ENCODE results near the gene LPAR5. TPM values are rescaled to one million over a fixed set of nuclear protein-coding genes. Genes with fewer than 3 reads are reported as not detected.

The LPAR5 gene
- total RNA-seq, 1 donor from 2014 or later, result 5.2 TPM

DNA sequence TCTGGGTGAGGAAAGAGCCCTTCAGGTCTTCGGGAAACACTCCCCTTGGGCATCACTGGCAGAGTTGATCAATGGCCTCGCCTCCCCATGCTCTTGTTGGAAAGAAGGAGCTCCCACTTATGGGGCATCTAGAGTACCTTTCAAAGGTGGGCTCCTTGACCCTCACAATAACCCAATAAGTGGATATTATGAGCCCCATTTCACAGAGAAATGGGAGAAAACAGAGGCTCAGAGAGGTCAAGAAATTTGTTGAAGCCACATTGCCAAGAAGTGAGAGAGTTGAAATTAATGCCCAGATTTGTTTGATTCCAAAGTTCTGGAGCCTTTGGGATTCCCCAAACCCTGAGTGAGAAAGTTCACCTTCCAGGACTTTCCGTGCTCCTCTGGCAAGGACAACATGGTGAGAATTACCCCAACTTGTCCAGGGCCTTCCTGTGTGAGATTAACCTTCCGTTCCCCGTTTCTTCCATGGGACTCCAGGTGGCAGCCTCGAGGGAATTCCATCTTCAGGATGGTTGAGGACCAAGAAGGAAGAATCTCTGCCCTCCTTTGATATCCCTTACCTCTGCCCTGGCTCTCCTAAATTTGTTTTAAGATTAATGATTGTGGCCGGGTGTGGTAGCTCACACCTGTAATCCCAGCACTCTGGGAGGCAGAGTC, 21.1 kb downstream of the LPAR5 start:
- no peaks in the 10 kb centered on the region for H3K36me3 ChIP-seq (ENCODE audit: control insufficient read depth, insufficient read depth, low read length)
- TF ChIP-seq, protein P1, sequence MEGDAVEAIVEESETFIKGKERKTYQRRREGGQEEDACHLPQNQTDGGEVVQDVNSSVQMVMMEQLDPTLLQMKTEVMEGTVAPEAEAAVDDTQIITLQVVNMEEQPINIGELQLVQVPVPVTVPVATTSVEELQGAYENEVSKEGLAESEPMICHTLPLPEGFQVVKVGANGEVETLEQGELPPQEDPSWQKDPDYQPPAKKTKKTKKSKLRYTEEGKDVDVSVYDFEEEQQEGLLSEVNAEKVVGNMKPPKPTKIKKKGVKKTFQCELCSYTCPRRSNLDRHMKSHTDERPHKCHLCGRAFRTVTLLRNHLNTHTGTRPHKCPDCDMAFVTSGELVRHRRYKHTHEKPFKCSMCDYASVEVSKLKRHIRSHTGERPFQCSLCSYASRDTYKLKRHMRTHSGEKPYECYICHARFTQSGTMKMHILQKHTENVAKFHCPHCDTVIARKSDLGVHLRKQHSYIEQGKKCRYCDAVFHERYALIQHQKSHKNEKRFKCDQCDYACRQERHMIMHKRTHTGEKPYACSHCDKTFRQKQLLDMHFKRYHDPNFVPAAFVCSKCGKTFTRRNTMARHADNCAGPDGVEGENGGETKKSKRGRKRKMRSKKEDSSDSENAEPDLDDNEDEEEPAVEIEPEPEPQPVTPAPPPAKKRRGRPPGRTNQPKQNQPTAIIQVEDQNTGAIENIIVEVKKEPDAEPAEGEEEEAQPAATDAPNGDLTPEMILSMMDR (IDR thresholded peaks at IDR 0.05; ENCODE audit: insufficient read depth, low read length, poor library complexity, severe bottlenecking), result peak; percentile 30
- H3K27me3 ChIP-seq (ENCODE audit: control insufficient read depth, insufficient read depth, low read length), result no peaks in the 10 kb centered on the region
- H3K4me3 ChIP-seq (ENCODE audit: low read depth, low read length), result no peak overlapping the region
- DNase-seq (ENCODE audit: low read depth), result no peak

DNA sequence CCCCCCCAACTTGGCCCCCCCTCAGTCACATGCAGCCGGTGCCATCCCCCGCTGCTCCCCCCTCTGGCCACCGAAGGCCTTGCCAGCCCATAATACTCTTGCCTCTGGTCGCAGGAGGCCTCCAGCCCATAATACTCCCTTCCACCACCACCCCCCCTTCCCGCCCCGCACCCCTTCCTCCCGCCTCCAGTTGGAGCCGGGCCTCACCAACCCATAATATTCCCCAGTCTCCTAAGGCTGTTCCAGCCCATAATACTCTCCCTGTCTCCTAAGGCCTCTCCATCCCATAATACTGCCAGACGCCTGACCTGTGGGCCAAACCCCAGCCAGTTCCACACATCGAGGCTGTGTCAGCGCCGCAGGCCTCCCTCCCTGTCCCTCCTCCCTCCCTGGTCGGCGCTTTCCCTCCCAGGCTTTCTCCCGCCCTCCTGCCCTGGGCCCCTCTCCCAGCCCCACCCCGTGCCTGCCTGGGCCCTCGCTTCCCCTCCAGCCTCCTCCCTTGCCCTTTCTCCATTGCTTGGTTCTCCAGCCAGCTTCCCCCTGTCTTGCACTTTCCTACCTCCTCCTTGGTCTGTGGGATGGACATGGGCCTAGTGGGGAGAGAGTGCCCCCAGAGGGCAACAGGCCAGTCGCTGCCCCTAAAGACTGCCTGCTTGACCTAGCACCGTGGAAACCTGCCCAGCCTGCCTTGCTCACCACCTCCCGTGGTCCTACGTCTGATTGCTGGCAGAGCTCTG, 21.8 kb downstream of the LPAR5 start:
- peak; percentile 87 for DNase-seq (ENCODE audit: low read depth)
- TF ChIP-seq, protein P1 (IDR thresholded peaks at IDR 0.05; ENCODE audit: insufficient read depth, low read length, poor library complexity, severe bottlenecking), result peak; percentile 20
- Histone ChIP-seq H3K4me3 (ENCODE audit: low read depth, low read length) (no peak overlapping the region), H3K36me3 (ENCODE audit: control insufficient read depth, insufficient read depth, low read length) (no peaks in the 10 kb centered on the region), H3K27me3 (ENCODE audit: control insufficient read depth, insufficient read depth, low read length) (no peaks in the 10 kb centered on the region)

DNA sequence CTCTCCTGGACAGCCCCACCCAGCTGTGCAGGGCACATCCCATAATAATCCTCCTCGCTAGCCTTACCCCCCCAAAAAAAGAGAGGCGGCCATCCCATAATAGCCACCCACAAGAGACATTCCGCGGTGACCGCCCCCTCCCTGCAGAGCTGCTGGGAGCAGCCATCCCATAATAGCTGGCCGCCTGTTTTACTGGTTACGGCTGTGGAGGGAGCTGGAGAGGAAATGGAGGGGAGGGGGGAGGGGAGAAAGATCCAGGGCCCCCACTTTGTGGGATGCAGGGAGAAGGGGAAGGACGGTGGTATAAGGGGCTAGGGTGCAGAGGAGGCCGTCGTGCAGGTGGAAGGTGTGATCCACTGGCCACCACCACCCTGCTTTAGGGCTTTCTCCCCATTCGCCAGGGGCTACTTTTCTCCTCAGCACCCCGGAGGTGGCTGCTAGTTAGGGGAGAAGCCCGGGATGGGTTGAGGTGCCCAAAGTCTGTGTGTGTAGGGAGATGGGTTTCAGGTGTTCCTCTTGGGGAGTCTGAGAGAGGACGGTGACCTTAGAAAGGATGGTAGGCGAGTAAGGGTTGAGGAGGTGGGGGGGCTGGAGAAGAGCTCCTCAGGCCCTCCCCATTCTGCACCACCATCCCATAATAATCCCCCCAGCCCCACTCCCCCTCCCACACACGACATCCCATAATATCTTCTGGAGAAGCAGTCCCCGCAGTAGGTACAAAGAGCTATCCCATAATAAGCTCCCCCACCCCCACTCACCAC, 22.6 kb downstream of the LPAR5 start:
- no peak overlapping the region for H3K4me3 ChIP-seq (ENCODE audit: low read depth, low read length)
- H3K27me3 ChIP-seq (ENCODE audit: control insufficient read depth, insufficient read depth, low read length), result no peaks in the 10 kb centered on the region
- H3K36me3 ChIP-seq (ENCODE audit: control insufficient read depth, insufficient read depth, low read length), result no peaks in the 10 kb centered on the region
- no peak for DNase-seq (ENCODE audit: low read depth)
- TF ChIP-seq, protein P1 (IDR thresholded peaks at IDR 0.05; ENCODE audit: insufficient read depth, low read length, poor library complexity, severe bottlenecking), result no peak

DNA sequence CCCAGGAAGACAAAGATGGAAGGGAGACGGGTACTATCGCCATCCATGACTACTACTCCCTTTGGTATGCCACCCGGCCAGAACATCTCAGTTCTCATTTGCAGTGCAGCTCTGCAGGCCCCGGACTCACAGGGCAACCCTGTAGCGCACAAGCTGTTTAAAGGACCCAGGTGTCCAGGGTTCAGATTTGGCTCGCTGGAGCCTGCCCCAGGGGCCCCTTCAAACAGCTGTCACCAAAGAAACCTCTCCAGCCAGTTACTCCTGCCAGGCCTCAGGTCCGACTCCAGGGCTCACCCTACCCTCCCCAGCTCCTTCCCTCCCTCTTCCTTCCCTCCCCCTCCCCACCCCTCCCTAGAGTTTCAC, 23.1 kb downstream of the LPAR5 start:
- H3K4me3 ChIP-seq (ENCODE audit: low read depth, low read length), result no peak overlapping the region
- no peak for DNase-seq (ENCODE audit: low read depth)
- no peaks in the 10 kb centered on the region for H3K36me3 ChIP-seq (ENCODE audit: control insufficient read depth, insufficient read depth, low read length)
- no peaks in the 10 kb centered on the region for H3K27me3 ChIP-seq (ENCODE audit: control insufficient read depth, insufficient read depth, low read length)
- TF ChIP-seq, protein P1 (IDR thresholded peaks at IDR 0.05; ENCODE audit: insufficient read depth, low read length, poor library complexity, severe bottlenecking), result no peak

DNA sequence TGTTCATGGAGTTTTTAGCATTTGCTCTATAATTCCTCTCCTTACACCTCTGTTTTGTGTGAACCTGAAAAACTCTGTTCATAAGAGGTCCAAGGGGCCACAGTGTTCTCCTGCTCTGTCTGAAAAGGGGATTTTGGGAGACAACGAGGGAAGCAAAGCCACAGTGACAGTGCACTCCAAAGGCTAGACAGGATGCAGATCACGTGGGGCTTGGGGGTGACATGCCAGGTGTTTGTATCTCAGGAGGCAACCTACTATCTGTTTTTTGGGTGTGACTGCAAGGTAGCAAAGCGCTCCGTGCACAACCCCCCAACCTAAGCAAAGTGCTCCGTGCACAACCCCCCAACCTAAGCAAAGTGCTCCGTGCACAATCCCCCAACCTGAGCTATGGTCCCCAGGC, 23.5 kb downstream of the LPAR5 start:
- Histone ChIP-seq H3K27me3 (ENCODE audit: control insufficient read depth, insufficient read depth, low read length) (no peaks in the 10 kb centered on the region), H3K4me3 (ENCODE audit: low read depth, low read length) (no peak overlapping the region), H3K36me3 (ENCODE audit: control insufficient read depth, insufficient read depth, low read length) (no peaks in the 10 kb centered on the region)
- DNase-seq (ENCODE audit: low read depth), result no peak
- TF ChIP-seq, protein P1 (IDR thresholded peaks at IDR 0.05; ENCODE audit: insufficient read depth, low read length, poor library complexity, severe bottlenecking), result no peak
